HepG2 (cell line): Measurements from ENCODE around the gene CD79A.

ENCODE experiments used
- TCF7L2 ChIP-seq: IDR thresholded peaks from 2 replicates; pipeline ENCODE4 v1.6.1; 2011; ENCODE audit warnings: mild to moderate bottlenecking, low read depth, low read length, moderate library complexity
- TF ChIP-seq, protein P1 (sequence below): sonication (generic); formaldehyde crosslinking; IDR thresholded peaks from 2 replicates; pipeline ENCODE4 v1.5.0; 2020; ENCODE audit warnings: mild to moderate bottlenecking, missing genetic modification reagents

DNA sequence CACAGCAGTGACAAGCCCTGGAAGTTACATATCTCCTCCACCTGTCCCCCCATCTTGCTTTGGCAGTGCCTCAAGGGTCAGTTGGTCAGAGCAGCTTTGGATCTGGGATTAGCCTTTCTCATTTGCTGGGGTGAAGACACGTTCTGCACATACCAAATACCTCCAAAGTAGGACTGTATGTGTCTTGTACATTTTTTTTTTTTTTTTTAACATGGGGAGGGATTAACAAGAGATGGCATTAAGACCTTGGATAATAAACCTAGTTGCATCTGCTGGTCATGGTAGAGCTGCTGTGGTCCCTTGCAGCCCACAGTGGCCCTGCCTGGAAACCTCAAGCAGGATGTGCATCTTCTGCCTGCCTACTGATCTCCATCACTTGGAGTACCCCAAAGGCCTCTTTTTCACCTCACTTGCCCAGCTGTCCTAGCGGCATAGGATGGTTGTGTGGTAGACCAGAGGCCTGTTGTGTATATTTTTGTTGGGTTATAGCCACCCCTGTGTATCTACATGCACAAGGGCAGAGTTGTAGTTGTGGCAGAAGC, 14.6 kb upstream of the CD79A start:
- no peak for TF ChIP-seq TCF7L2
- TF ChIP-seq, protein P1, sequence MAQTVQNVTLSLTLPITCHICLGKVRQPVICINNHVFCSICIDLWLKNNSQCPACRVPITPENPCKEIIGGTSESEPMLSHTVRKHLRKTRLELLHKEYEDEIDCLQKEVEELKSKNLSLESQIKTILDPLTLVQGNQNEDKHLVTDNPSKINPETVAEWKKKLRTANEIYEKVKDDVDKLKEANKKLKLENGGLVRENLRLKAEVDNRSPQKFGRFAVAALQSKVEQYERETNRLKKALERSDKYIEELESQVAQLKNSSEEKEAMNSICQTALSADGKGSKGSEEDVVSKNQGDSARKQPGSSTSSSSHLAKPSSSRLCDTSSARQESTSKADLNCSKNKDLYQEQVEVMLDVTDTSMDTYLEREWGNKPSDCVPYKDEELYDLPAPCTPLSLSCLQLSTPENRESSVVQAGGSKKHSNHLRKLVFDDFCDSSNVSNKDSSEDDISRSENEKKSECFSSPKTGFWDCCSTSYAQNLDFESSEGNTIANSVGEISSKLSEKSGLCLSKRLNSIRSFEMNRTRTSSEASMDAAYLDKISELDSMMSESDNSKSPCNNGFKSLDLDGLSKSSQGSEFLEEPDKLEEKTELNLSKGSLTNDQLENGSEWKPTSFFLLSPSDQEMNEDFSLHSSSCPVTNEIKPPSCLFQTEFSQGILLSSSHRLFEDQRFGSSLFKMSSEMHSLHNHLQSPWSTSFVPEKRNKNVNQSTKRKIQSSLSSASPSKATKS (CRISPR knock-in tag) = no peak
